NB4 (cell line): ENCODE data around the gene GPD1L.

Experiments
- CTCF ChIP-seq: IDR thresholded peaks from one replicate; pipeline ENCODE4 v1.5.1; 2012; ENCODE audit warnings: low read depth, low read length
- MYC ChIP-seq: IDR thresholded peaks from 2 replicates; pipeline ENCODE4 v1.6.1; 2011; ENCODE audit warnings: low read depth, low read length
- POLR2A ChIP-seq: IDR thresholded peaks from 2 replicates; pipeline ENCODE4 v1.6.1; 2011; ENCODE audit warnings: mild to moderate bottlenecking; ENCODE audit not compliant: insufficient read length; ENCODE audit errors: extremely low read depth

- peak; percentile 70 for TF ChIP-seq CTCF
- no peak for TF ChIP-seq MYC
- TF ChIP-seq POLR2A, result no peak
Observed at GRCh38 chr3:32175607-32176197, 69.3 kb downstream of the GPD1L start.
